GM23338 (cell line): ENCODE measurements around the gene PRSS56. TPM values are rescaled to one million over a fixed set of nuclear protein-coding genes. Genes with fewer than 3 reads are reported as not detected.

Experiments
- ATAC-seq: fragments of 200-7000 bp; cut with Tn5 transposase; 3 replicates; pipeline ENCODE4 v1.9.1; 2020
- DNase-seq: peaks from one replicate; pipeline ENCODE4 v3.0.0-alpha.2; 2015; ENCODE audit warnings: low spot score
- H2AFZ ChIP-seq: fragments of 200-600 bp; sonication (generic); 2 replicates; pipeline ENCODE4 v1.8.0; 2016; ENCODE audit warnings: antibody characterized with exemption, mild to moderate bottlenecking, moderate library complexity
- H3F3A ChIP-seq: fragments of 200-600 bp; sonication (generic); replicated peaks from 2 replicates; pipeline ENCODE4 v1.8.0; 2017; ENCODE audit warnings: antibody characterized with exemption, mixed run types, low read depth
- H3K27ac ChIP-seq: fragments of 200-600 bp; sonication (generic); 2 replicates; pipeline ENCODE4 v1.6.1; 2016; ENCODE audit warnings: low read depth
- H3K27me3 ChIP-seq: fragments of 200-600 bp; sonication (generic); 2 replicates; pipeline ENCODE4 v1.8.0; 2016; ENCODE audit warnings: mild to moderate bottlenecking, mixed run types, moderate library complexity; ENCODE audit not compliant: insufficient read depth
- H3K36me3 ChIP-seq: fragments of 200-600 bp; sonication (generic); 2 replicates; pipeline ENCODE4 v1.8.0; 2016; ENCODE audit warnings: mild to moderate bottlenecking; ENCODE audit not compliant: insufficient read depth
- H3K4me1 ChIP-seq: fragments of 200-600 bp; sonication (generic); 2 replicates; pipeline ENCODE4 v1.8.0; 2016; ENCODE audit warnings: mild to moderate bottlenecking, moderate library complexity; ENCODE audit not compliant: insufficient read depth
- H3K4me2 ChIP-seq: fragments of 200-600 bp; sonication (generic); 2 replicates; pipeline ENCODE4 v1.7.1; 2017; ENCODE audit warnings: mixed run types
- H3K4me3 ChIP-seq: fragments of 200-600 bp; sonication (generic); 2 replicates; pipeline ENCODE4 v1.6.1; 2016; ENCODE audit warnings: mixed run types
- H3K79me2 ChIP-seq: fragments of 200-600 bp; sonication (generic); replicated peaks from 2 replicates; pipeline ENCODE4 v1.8.0; 2017; ENCODE audit warnings: mild to moderate bottlenecking; ENCODE audit not compliant: insufficient read depth
- H3K9me2 ChIP-seq: fragments of 200-600 bp; sonication (generic); 2 replicates; pipeline ENCODE4 v1.8.0; 2017; ENCODE audit not compliant: insufficient read depth
- H4K20me1 ChIP-seq: fragments of 200-600 bp; sonication (generic); replicated peaks from 2 replicates; pipeline ENCODE4 v1.8.0; 2017; ENCODE audit warnings: mild to moderate bottlenecking; ENCODE audit not compliant: insufficient read depth
- H3K27ac Mint-ChIP-seq: 2 replicates; pipeline ENCODE4 v1.8.0; 2020; ENCODE audit warnings: inconsistent platforms, mild to moderate bottlenecking, moderate library complexity, mixed read lengths
- H3K27me3 Mint-ChIP-seq: 3 replicates; pipeline ENCODE4 v1.8.0; 2022; ENCODE audit warnings: low read depth, mild to moderate bottlenecking, moderate library complexity, mixed read lengths, inconsistent platforms; ENCODE audit not compliant: insufficient read depth, poor library complexity
- H3K36me3 Mint-ChIP-seq: 3 replicates; pipeline ENCODE4 v1.8.0; 2021; ENCODE audit warnings: low read depth, mild to moderate bottlenecking, inconsistent platforms, moderate library complexity, mixed read lengths
- H3K4me1 Mint-ChIP-seq: 3 replicates; pipeline ENCODE4 v1.8.0; 2020; ENCODE audit warnings: mild to moderate bottlenecking, inconsistent platforms, mixed read lengths
- H3K4me3 Mint-ChIP-seq: 3 replicates; pipeline ENCODE4 v1.8.0; 2021; ENCODE audit warnings: moderate library complexity, mild to moderate bottlenecking, inconsistent platforms, mixed read lengths
- H3K9me3 Mint-ChIP-seq: 3 replicates; pipeline ENCODE4 v1.8.0; 2020; ENCODE audit warnings: moderate library complexity, mild to moderate bottlenecking, inconsistent platforms, mixed read lengths
- CREB1 ChIP-seq: fragments of 250-450 bp; sonication (Bioruptor Pico); IDR thresholded peaks from 2 replicates; pipeline ENCODE4 v1.5.0; 2020; ENCODE audit warnings: low read depth, mild to moderate bottlenecking, moderate library complexity
- CTCF ChIP-seq, 2 experiments: fragments of 200-600 bp in 1 of 2; sonication (generic) in 1 of 2; conservative IDR thresholded peaks; 2 replicates each; pipeline versions ENCODE4 v1.5.1 to v1.6.1; 2016 to 2017; ENCODE audit warnings: antibody characterized with exemption in 2 of 2, low read depth in 2 of 2, mild to moderate bottlenecking in 2 of 2, moderate library complexity in 1 of 2
- EZH2 ChIP-seq: fragments of 200-600 bp; sonication (generic); IDR thresholded peaks from one replicate; pipeline ENCODE4 v1.8.0; 2017; ENCODE audit warnings: antibody characterized with exemption, mild to moderate bottlenecking, low read depth; ENCODE audit not compliant: unreplicated experiment
- EZH2phosphoT487 ChIP-seq: fragments of 200-600 bp; sonication (generic); IDR thresholded peaks from one replicate; pipeline ENCODE4 v1.8.1; 2018; ENCODE audit warnings: antibody characterized with exemption; ENCODE audit not compliant: unreplicated experiment
- JUNB ChIP-seq: IDR thresholded peaks from one replicate; pipeline ENCODE4 v1.6.1; 2016; ENCODE audit warnings: antibody characterized with exemption; ENCODE audit not compliant: unreplicated experiment
- POLR2AphosphoS5 ChIP-seq: IDR thresholded peaks from 2 replicates; pipeline ENCODE4 v1.6.1; 2016; ENCODE audit warnings: antibody characterized with exemption, low read depth
- REST ChIP-seq: IDR thresholded peaks from one replicate; pipeline ENCODE4 v1.6.1; 2018; ENCODE audit warnings: antibody characterized with exemption; ENCODE audit not compliant: unreplicated experiment
- STAT1 ChIP-seq: IDR thresholded peaks from one replicate; pipeline ENCODE4 v1.6.1; 2016; ENCODE audit warnings: antibody characterized with exemption; ENCODE audit not compliant: unreplicated experiment
- ZNF114 ChIP-seq: fragments of 250-450 bp; sonication (Bioruptor Pico); IDR thresholded peaks from 2 replicates; pipeline ENCODE4 v1.5.0; 2020; ENCODE audit warnings: mild to moderate bottlenecking, moderate library complexity
- ZNF331 ChIP-seq: fragments of 250-450 bp; sonication (Bioruptor Pico); IDR thresholded peaks from 2 replicates; pipeline ENCODE4 v1.5.0; 2020; ENCODE audit warnings: low read depth, mild to moderate bottlenecking, moderate library complexity
- polyA plus RNA-seq: library from polyadenylated mRNA; unstranded; fragments of >200 nt; fragmentation: Nextera tagmentation; extraction: Ambion mirVana; gene quantifications from 2 replicates; pipeline ENCODE4 v1.2.1, GENCODE V29; 2016
- total RNA-seq: library from RNA; depleted of rRNA; stranded (reverse); fragments of >200 nt; shearing (Covaris generic); gene quantifications from 2 replicates; pipeline ENCODE4 v1.2.3, GENCODE V29; 2014

PRSS56 gene
- total and polyA plus RNA-seq, 2 experiments from 2014 or later = 0.27 to 0.31 TPM

DNA sequence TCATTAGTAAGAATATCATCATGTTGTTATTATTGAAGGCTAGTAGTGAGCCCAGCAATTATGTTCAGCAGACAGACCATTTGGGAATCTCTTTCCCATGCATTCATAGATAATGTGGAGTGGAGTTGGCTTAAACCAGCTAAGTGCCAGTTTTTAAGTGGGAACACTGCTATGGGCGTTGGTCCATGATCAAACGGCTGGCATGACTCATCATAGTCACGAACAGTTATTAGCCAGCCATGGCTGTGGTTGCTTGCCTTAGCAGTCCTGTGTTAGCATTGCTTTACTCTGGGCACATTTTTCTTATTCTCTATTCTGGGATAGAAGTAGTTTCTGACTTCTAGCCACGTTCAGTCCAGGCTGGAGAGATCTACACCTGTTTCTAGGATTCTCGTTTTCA, 48.0 kb downstream of the PRSS56 start (continued):
- no peak for TF ChIP-seq REST

DNA sequence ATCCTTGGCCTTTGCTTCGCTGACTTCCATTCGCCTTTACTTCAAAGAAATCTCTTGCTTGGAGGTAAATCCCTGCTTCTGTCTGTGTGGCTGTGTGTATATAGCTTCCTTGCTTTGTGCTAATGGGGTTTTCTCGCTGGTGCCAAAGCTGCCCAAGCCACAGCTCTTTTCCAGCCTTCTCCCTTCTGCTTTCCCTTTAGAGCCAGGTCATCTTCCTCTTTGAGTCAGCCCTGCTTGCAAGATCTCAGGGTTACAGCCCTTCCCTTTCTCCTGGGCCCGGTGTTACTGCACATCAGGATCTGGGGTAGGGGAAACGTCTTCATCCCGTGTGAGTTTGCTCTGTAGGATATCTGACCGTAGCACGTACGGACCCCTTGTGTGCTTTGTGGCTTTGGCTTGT, 49.4 kb downstream of the PRSS56 start:
- Mint-ChIP-seq H3K27ac (no peak overlapping the region), H3K36me3 (peaks cover 70% of the 10 kb centered on the region), H3K4me3 (no peak overlapping the region), H3K4me1 (0 out of 3 replicates have a peak, but pooled peaks cover 3% of the 10 kb centered on the region), H3K27me3 (peaks cover 3% of the 10 kb centered on the region), H3K9me3 (no peaks in the 10 kb centered on the region)
- Histone ChIP-seq H3K9me2 (no peaks in the 10 kb centered on the region), H3F3A (no peaks in the 10 kb centered on the region), H3K36me3 (peaks cover 34% of the 10 kb centered on the region), H3K79me2 (no peaks in the 10 kb centered on the region), H3K4me2 (no peak overlapping the region), H4K20me1 (peaks cover 6% of the 10 kb centered on the region), H3K4me1 (no peaks in the 10 kb centered on the region), H3K27me3 (no peaks in the 10 kb centered on the region), H3K27ac (no peak overlapping the region), H3K4me3 (no peak overlapping the region), H2AFZ (no peak overlapping the region)
- DNase-seq (no peak), ATAC-seq (no peak)
- no peak for TF ChIP-seq REST
- no peak for TF ChIP-seq CTCF (conservative IDR thresholded peaks at IDR 0.05; ENCODE audit: low read depth in 2 of 2)
- TF ChIP-seq EZH2 = no peak
- TF ChIP-seq ZNF331 (CRISPR knock-in tag) = no peak
- no peak for TF ChIP-seq ZNF114 (CRISPR knock-in tag)
- no peak for TF ChIP-seq EZH2phosphoT487
- TF ChIP-seq JUNB = no peak
- TF ChIP-seq POLR2AphosphoS5 = no peak
- TF ChIP-seq STAT1 = no peak
- no peak for TF ChIP-seq CREB1 (CRISPR knock-in tag)
